K562 (cell line): ENCODE data around the gene MAML1. TPM values are rescaled to one million over a fixed set of nuclear protein-coding genes. Genes with fewer than 3 reads are reported as not detected.

Experiments
- ATAC-seq: fragments of 200-7000 bp; cut with Tn5 transposase; 3 replicates; pipeline ENCODE4 v1.9.1; 2020; ENCODE audit warnings: moderate library complexity
- BruUV-seq: library from RNA; stranded (reverse); fragments of 400-500 nt; replicated peaks from 2 replicates; lab custom pipeline; 2021; lab: Mats Ljungman, UMichigan
- CTCF ChIA-PET: fragments of 300-600 bp; formaldehyde crosslinking; extraction: SDS; loops from one replicate; lab custom pipeline; 2021; ENCODE audit warnings: low intra/inter-chr PET ratio; lab: Yijun Ruan, JAX
- POLR2A ChIA-PET: fragments of 300-600, 350-650 bp; sonication (Branson Sonifier 250); formaldehyde crosslinking; extraction: SDS; loops from one replicate; lab custom pipeline; 2021; ENCODE audit warnings: antibody characterized with exemption, inconsistent platforms; lab: Yijun Ruan, JAX
- DNase-seq, 4 experiments: peaks; one replicate each; pipeline versions ENCODE4 v3.0.0 to v3.0.0-alpha.2; 2011 to 2018; ENCODE audit warnings: low spot score in 3 of 4, mixed read lengths in 3 of 4; ENCODE audit errors: extremely low read depth in 1 of 4
- FAIRE-seq: peaks from 2 replicates; lab custom pipeline; 2011; peaks lifted over from hg19 to GRCh38; lab: Jason Lieb, UNC
- H2AFZ ChIP-seq: 2 replicates; pipeline ENCODE4 v1.6.0; 2011; ENCODE audit warnings: low read depth, low read length, control low read depth, inconsistent platforms
- H3K27ac ChIP-seq: fragments of 200-600 bp; 3 replicates; pipeline ENCODE4 v1.8.0; 2011; ENCODE audit warnings: low read depth, mild to moderate bottlenecking, control low read depth, inconsistent platforms, low read length, moderate library complexity, mixed read lengths; ENCODE audit errors: extremely low read depth
- H3K27me3 ChIP-seq, 2 experiments: fragments of 300-600 bp in 1 of 2; 2 replicates in 1 of 2; 3 replicates in 1 of 2; pipeline versions ENCODE4 v1.6.0 to v1.8.0; 2011; ENCODE audit warnings: inconsistent platforms in 2 of 2, low read length in 2 of 2, mild to moderate bottlenecking in 1 of 2, mixed read lengths in 1 of 2, moderate library complexity in 1 of 2; ENCODE audit not compliant: control insufficient read depth in 2 of 2, insufficient read depth in 2 of 2
- H3K36me3 ChIP-seq: fragments of 300-600 bp; 3 replicates; pipeline ENCODE4 v1.8.0; 2011; ENCODE audit warnings: mild to moderate bottlenecking, low read length, inconsistent platforms; ENCODE audit not compliant: control insufficient read depth, insufficient read depth
- H3K4me1 ChIP-seq, 2 experiments: fragments of 200-600 bp in 1 of 2; replicated peaks in 1 of 2; 2 replicates in 1 of 2; 3 replicates in 1 of 2; pipeline versions ENCODE4 v1.5.1 to v1.8.0; 2011; ENCODE audit warnings: inconsistent platforms in 2 of 2, low read length in 2 of 2, mild to moderate bottlenecking in 1 of 2, mixed read lengths in 1 of 2, moderate library complexity in 1 of 2; ENCODE audit not compliant: control insufficient read depth in 2 of 2, insufficient read depth in 2 of 2
- H3K4me2 ChIP-seq: 2 replicates; pipeline ENCODE4 v1.6.1; 2011; ENCODE audit warnings: low read length, control low read depth, inconsistent platforms, mixed read lengths; ENCODE audit not compliant: insufficient read depth
- H3K4me3 ChIP-seq: fragments of 200-600 bp; sonication (generic), shearing (Covaris generic); 2 replicates; pipeline ENCODE4 v1.5.1; 2016; ENCODE audit warnings: control low read depth, inconsistent platforms
- H3K79me2 ChIP-seq: fragments of 200-600 bp; 3 replicates; pipeline ENCODE4 v1.8.0; 2011; ENCODE audit warnings: low read length, inconsistent platforms; ENCODE audit not compliant: control insufficient read depth, insufficient read depth
- H3K9ac ChIP-seq, 2 experiments: 2 replicates each; pipeline versions ENCODE4 v1.6.0 to v1.6.1; 2011; ENCODE audit warnings: low read depth in 2 of 2, low read length in 2 of 2, control low read depth in 1 of 2, inconsistent platforms in 1 of 2, mild to moderate bottlenecking in 1 of 2, mixed read lengths in 1 of 2; ENCODE audit not compliant: insufficient read depth in 1 of 2
- H3K9me1 ChIP-seq: one replicate; pipeline ENCODE4 v1.6.0; 2011; ENCODE audit warnings: inconsistent platforms, mild to moderate bottlenecking, low read length, moderate library complexity; ENCODE audit not compliant: control insufficient read depth, insufficient read depth
- H3K9me3 ChIP-seq: replicated peaks from 2 replicates; pipeline ENCODE4 v1.5.1; 2011; ENCODE audit warnings: low read depth, low read length, inconsistent platforms; ENCODE audit not compliant: control insufficient read depth, insufficient read depth
- H4K20me1 ChIP-seq: replicated peaks from 2 replicates; pipeline ENCODE4 v1.6.1; 2011; ENCODE audit warnings: low read length, inconsistent platforms, mixed read lengths; ENCODE audit not compliant: control insufficient read depth, insufficient read depth
- ARID1B ChIP-seq: fragments of 450-650 bp; IDR thresholded peaks from 2 replicates; pipeline ENCODE4 v1.6.1; 2016; ENCODE audit warnings: antibody characterized with exemption, mild to moderate bottlenecking, inconsistent platforms
- CBX5 ChIP-seq: IDR thresholded peaks from 2 replicates; pipeline ENCODE4 v1.6.1; 2014; ENCODE audit warnings: low read depth, borderline replicate concordance
- KDM1A ChIP-seq, 2 experiments: fragments of 450-650 bp; IDR thresholded peaks; 2 replicates each; pipeline ENCODE4 v1.6.1; 2016; ENCODE audit warnings: mild to moderate bottlenecking in 2 of 2
- MTA1 ChIP-seq: fragments of 450-650 bp; IDR thresholded peaks from 2 replicates; pipeline ENCODE4 v1.6.1; 2017; ENCODE audit warnings: borderline replicate concordance
- NFE2L1 ChIP-seq: fragments of 450-650 bp; IDR thresholded peaks from 2 replicates; pipeline ENCODE4 v1.6.1; 2016; ENCODE audit warnings: missing genetic modification characterization, low read depth, mild to moderate bottlenecking, missing compliant biosample characterization, moderate library complexity, borderline replicate concordance
- PHF21A ChIP-seq: fragments of 450-650 bp; IDR thresholded peaks from 2 replicates; pipeline ENCODE4 v1.6.1; 2017; ENCODE audit warnings: low read depth, borderline replicate concordance
- TCF7 ChIP-seq: sonication (generic); IDR thresholded peaks from 2 replicates; pipeline ENCODE4 v1.6.1; 2016; ENCODE audit warnings: antibody characterized with exemption, borderline replicate concordance
- ZNF146 ChIP-seq: IDR thresholded peaks from one replicate; pipeline ENCODE4 v1.6.1; 2018; ENCODE audit warnings: missing compliant biosample characterization; ENCODE audit not compliant: unreplicated experiment
- WGBS: fragments of 100-300 bp; shearing (Covaris generic); methylation state at CpG from one replicate; pipeline ENCODE4 v1.1.6; 2016; ENCODE audit warnings: low coverage, mixed read lengths; ENCODE audit not compliant: insufficient coverage; ENCODE audit errors: missing lambda C conversion rate; 5-methylcytosine and 5-hydroxymethylcytosine counted together
- in situ Hi-C: fragments of 300-500 bp; cut with MboI; formaldehyde crosslinking; loops from 4 replicates; pipeline ENCODE4 v1.15.0; 2018; ENCODE audit warnings: inconsistent platforms, mixed read lengths
- intact Hi-C: fragments of 100-400 bp; cut with micrococcal nuclease; formaldehyde crosslinking; loops from 2 replicates; pipeline ENCODE4 v1.14.2; 2022
- polyA plus RNA-seq, 8 experiments: library from polyadenylated mRNA; depleted of rRNA in 4 of 8; stranded (reverse) in 5 of 8; unstranded in 3 of 8; fragments of >200 nt; fragmentation: Nextera tagmentation in 2 of 8; fragmentation: Illumina TruSeq in 1 of 8; extraction: Ambion mirVana in 2 of 8; extraction: Trizol in 1 of 8; gene quantifications; 2 replicates each; pipeline versions ENCODE4 v1.2.1 to v1.2.3, GENCODE V29; 2011 to 2014; ENCODE audit warnings: inconsistent platforms in 1 of 8, missing spikeins in 1 of 8
- total RNA-seq, 7 experiments: library from RNA; depleted of rRNA in 6 of 7; stranded (reverse); fragments of >200 nt in 6 of 7; fragmentation: Illumina TruSeq in 2 of 7; extraction: Trizol in 2 of 7; gene quantifications; 2 replicates each; pipeline versions ENCODE4 v1.2.1 to v1.2.3, GENCODE V29; 2011 to 2021; ENCODE audit warnings: low replicate concordance in 1 of 7
- TF ChIP-seq, protein P1 (sequence below): fragments of 200-400 bp; formaldehyde crosslinking; IDR thresholded peaks from 2 replicates; pipeline ENCODE4 v1.6.1; 2017; ENCODE audit warnings: mild to moderate bottlenecking, low read depth, low read length, moderate library complexity
- TF ChIP-seq, protein P2 (sequence below), 2 experiments: fragments of 450-650 bp; IDR thresholded peaks; 2 replicates each; pipeline ENCODE4 v1.6.1; 2016; ENCODE audit warnings: mild to moderate bottlenecking in 2 of 2, borderline replicate concordance in 1 of 2, low read depth in 1 of 2, moderate library complexity in 1 of 2

Gene MAML1
- total and polyA plus RNA-seq, 9 of the 15 experiments (the other 6 are each of a cell fraction or from before 2014, with no cell fraction given), result 0.32 to 18.4 (median 7.0) TPM

DNA sequence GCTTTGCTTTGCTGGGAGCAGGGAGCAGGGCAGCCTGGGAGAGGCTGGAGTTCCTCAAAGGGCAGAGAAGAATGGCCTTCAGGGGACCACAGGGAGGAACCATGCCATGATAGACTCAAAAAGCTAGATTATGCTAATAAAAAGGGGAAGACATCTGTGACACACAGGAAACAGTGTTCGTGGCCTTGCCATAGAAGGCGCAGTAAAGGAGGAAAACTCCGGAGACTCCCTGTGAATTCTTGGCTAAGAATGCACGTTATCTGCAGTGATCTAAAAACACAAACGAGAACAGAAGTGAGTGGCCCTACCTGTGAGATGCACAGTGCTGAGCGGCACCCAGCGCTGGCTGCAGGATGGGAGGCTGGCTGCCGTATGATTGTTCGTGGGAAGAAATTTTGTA is 45.3 kb downstream of the MAML1 start (continued):
- TF ChIP-seq ARID1B (no peak), CBX5 (no peak), KDM1A (IDR thresholded peaks at IDR 0.05) (no peak), ZNF146 (no peak)
- TF ChIP-seq, protein P1, sequence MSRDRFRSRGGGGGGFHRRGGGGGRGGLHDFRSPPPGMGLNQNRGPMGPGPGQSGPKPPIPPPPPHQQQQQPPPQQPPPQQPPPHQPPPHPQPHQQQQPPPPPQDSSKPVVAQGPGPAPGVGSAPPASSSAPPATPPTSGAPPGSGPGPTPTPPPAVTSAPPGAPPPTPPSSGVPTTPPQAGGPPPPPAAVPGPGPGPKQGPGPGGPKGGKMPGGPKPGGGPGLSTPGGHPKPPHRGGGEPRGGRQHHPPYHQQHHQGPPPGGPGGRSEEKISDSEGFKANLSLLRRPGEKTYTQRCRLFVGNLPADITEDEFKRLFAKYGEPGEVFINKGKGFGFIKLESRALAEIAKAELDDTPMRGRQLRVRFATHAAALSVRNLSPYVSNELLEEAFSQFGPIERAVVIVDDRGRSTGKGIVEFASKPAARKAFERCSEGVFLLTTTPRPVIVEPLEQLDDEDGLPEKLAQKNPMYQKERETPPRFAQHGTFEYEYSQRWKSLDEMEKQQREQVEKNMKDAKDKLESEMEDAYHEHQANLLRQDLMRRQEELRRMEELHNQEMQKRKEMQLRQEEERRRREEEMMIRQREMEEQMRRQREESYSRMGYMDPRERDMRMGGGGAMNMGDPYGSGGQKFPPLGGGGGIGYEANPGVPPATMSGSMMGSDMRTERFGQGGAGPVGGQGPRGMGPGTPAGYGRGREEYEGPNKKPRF, result no peak

DNA sequence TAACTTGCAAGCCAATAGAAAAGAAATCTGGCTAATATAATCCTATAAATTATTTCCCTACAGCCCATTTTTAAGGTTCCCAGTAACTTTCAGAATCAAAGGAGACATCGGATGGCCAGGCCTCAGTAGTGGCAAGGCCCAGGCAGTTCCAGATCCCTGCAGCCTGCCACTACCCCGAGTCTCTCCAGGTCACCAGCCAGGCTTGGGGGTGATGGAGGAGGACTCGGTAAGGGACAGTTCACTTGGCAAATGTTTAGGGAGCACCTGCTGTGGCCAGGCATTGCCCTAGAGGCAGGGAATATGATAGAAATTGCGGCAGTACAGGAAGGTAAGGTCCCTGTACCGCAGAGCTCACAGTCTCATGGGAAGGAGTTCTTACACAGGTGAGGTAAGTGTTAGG is 46.0 kb downstream of the MAML1 start:
- no TSS peak for BruUV-seq
- DNase-seq (no peak), FAIRE-seq (no peak)
- Histone ChIP-seq H3K4me3 (no peak overlapping the region), H3K9ac (no peak overlapping the region), H4K20me1 (no peaks in the 10 kb centered on the region), H3K4me2 (no peak overlapping the region), H3K9me1 (peaks cover 8% of the 10 kb centered on the region), H3K4me1 (peaks cover 0 to 6% of the 10 kb centered on the region in 2 experiments; a peak in 1 of 5 replicates), H2AFZ (no peak overlapping the region), H3K79me2 (no peaks in the 10 kb centered on the region), H3K36me3 (peaks cover 52% of the 10 kb centered on the region), H3K27ac (no peak overlapping the region), H3K9me3 (no peaks in the 10 kb centered on the region)
- 85% methylated on average over 5 of the region's 5 CpGs for WGBS
- in situ Hi-C loops, result no loop called here
- CTCF ChIA-PET, result no interaction called here
- no peak for TF ChIP-seq PHF21A
- TF ChIP-seq, protein P2, sequence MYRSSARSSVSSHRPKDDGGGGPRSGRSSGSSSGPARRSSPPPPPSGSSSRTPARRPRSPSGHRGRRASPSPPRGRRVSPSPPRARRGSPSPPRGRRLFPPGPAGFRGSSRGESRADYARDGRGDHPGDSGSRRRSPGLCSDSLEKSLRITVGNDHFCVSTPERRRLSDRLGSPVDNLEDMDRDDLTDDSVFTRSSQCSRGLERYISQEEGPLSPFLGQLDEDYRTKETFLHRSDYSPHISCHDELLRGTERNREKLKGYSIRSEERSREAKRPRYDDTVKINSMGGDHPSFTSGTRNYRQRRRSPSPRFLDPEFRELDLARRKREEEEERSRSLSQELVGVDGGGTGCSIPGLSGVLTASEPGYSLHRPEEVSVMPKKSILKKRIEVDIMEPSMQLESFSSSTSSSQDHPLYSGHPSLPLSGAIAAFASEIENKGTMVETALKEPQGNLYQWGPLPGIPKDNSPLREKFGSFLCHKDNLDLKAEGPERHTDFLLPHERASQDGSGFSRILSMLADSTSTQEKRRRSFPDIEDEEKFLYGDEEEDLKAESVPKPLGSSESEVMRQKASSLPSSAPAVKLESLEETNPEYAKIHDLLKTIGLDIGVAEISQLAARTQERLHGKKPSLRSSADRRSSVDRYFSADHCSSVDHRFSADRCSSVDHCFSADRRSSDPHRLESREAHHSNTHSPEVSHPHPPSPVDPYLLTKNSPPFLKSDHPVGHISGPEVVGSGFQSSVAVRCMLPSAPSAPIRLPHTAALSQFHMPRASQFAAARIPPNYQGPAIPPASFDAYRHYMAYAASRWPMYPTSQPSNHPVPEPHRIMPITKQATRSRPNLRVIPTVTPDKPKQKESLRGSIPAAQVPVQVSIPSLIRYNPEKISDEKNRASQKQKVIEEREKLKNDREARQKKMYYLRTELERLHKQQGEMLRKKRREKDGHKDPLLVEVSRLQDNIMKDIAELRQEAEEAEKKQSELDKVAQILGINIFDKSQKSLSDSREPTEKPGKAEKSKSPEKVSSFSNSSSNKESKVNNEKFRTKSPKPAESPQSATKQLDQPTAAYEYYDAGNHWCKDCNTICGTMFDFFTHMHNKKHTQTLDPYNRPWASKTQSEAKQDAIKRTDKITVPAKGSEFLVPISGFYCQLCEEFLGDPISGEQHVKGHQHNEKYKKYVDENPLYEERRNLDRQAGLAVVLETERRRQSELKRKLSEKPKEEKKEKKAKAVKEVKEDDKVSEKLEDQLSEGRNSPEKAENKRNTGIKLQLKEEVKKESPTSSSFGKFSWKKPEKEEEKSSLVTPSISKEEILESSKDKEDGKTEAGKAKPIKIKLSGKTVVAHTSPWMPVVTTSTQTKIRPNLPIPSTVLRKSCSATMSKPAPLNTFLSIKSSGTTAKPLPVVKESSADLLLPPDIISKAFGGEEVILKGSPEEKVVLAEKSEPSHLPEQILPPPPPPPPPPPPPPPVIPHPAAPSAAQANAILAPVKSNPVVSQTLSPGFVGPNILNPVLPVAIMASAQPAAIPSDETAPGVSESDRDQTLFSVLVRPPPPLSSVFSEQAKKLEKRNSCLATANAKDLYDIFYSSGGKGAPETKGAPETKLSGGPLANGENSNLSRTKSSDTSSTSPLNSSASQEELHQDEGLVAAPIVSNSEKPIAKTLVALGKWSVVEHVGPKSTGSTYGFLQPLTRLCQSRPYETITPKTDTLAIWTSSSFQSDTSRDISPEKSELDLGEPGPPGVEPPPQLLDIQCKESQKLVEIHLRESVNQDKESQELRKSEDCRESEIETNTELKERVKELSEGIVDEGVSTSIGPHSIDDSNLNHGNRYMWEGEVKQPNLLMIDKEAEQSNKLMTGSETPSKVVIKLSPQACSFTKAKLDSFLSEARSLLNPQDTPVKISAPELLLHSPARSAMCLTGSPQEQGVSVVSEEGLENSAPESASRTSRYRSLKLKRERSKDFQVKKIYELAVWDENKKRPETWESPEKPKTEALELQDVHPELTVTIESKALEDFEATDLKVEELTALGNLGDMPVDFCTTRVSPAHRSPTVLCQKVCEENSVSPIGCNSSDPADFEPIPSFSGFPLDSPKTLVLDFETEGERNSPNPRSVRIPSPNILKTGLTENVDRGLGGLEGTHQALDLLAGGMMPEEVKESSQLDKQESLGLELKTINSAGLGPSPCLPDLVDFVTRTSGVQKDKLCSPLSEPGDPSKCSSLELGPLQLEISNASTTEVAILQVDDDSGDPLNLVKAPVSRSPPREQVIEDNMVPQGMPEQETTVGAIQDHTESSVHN (IDR thresholded peaks at IDR 0.05; ENCODE audit: borderline replicate concordance in 1 of 2, low read depth in 1 of 2), result no peak
- no peak for TF ChIP-seq NFE2L1
- no peak for TF ChIP-seq MTA1
- no peak for TF ChIP-seq TCF7
- TF ChIP-seq, all 486 proteins: peak for 0
- H3K27me3 ChIP-seq, result no peaks in the 10 kb centered on the region
- POLR2A ChIA-PET, result interaction anchor here (1.6 kb wide), 1 partner anchor 13 kb away, joined by 5 read pairs; no protein-coding TSS in a partner anchor
- no peak for ATAC-seq
- intact Hi-C loops, result no loop called here
